ENCODE measurements around the gene IFNL4.

The IFNL4 gene

DNA sequence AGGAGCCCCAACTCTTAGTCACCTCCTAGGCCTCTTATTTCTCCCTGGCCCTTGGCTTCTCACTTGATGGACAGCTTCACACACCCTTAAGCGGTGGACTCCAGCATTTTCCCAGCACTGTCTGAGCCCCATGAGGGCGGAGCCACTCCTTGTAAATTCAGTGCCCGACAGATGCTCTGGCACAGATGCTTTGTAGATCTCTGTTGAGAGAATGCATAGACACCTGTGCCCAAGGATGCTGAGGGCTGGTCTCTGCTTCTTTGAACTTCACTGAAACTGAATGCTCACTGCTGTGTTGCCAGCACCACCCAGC lies 47.9 kb downstream of the IFNL4 start:
- Histone ChIP-seq H3K4me1 (ENCODE audit: control insufficient read depth in 1 of 2, insufficient read depth in 2 of 2, low read length in 2 of 2) (peaks cover 0 to 11% of the 10 kb centered on the region in 2 donors), H3K27ac (ENCODE audit: low read length) (no peak overlapping the region), H3K9me3 (ENCODE audit: control insufficient read depth in 1 of 2, low read length in 2 of 2) (no peaks in the 10 kb centered on the region), H3K36me3 (ENCODE audit: control insufficient read depth in 1 of 2, insufficient read depth in 2 of 2, low read length in 2 of 2) (no peaks in the 10 kb centered on the region), H3K27me3 (ENCODE audit: low read depth, low read length) (peaks cover 28% of the 10 kb centered on the region), H3K4me3 (ENCODE audit: low read depth in 1 of 2, low read length in 2 of 2) (no peak overlapping the region)

- H3K9me3 ChIP-seq (ENCODE audit: control insufficient read depth in 1 of 2, low read length in 2 of 2): no peaks in the 10 kb centered on the region
- H3K4me3 ChIP-seq (ENCODE audit: low read depth in 1 of 2, low read length in 2 of 2): no peak overlapping the region
- H3K36me3 ChIP-seq (ENCODE audit: control insufficient read depth in 1 of 2, insufficient read depth in 2 of 2, low read length in 2 of 2): no peaks in the 10 kb centered on the region
- no peak overlapping the region for H3K27ac ChIP-seq (ENCODE audit: low read length)
- peaks cover 29% of the 10 kb centered on the region for H3K27me3 ChIP-seq (ENCODE audit: low read depth, low read length)
- peaks cover 0 to 11% of the 10 kb centered on the region in 2 donors for H3K4me1 ChIP-seq (ENCODE audit: control insufficient read depth in 1 of 2, insufficient read depth in 2 of 2, low read length in 2 of 2)
Observed at GRCh38 chr19:39200066-39200802, 48.4 kb downstream of the IFNL4 start.

GRCh38 chr19:39199025-39199424 lies 49.6 kb downstream of the IFNL4 start:
- no peak overlapping the region for H3K27ac ChIP-seq (ENCODE audit: low read length)
- no peaks in the 10 kb centered on the region for H3K36me3 ChIP-seq (ENCODE audit: control insufficient read depth in 1 of 2, insufficient read depth in 2 of 2, low read length in 2 of 2)
- peaks cover 0 to 11% of the 10 kb centered on the region in 2 donors for H3K4me1 ChIP-seq (ENCODE audit: control insufficient read depth in 1 of 2, insufficient read depth in 2 of 2, low read length in 2 of 2)
- no peaks in the 10 kb centered on the region for H3K9me3 ChIP-seq (ENCODE audit: control insufficient read depth in 1 of 2, low read length in 2 of 2)
- no peak overlapping the region for H3K4me3 ChIP-seq (ENCODE audit: low read depth in 1 of 2, low read length in 2 of 2)
- H3K27me3 ChIP-seq (ENCODE audit: low read depth, low read length): peaks cover 35% of the 10 kb centered on the region

GRCh38 chr19:39197808-39198207 lies 50.8 kb downstream of the IFNL4 start:
- peaks cover 32% of the 10 kb centered on the region for H3K27me3 ChIP-seq (ENCODE audit: low read depth, low read length)
- no peak overlapping the region for H3K27ac ChIP-seq (ENCODE audit: low read length)
- H3K9me3 ChIP-seq (ENCODE audit: control insufficient read depth in 1 of 2, low read length in 2 of 2): no peaks in the 10 kb centered on the region
- H3K4me1 ChIP-seq (ENCODE audit: control insufficient read depth in 1 of 2, insufficient read depth in 2 of 2, low read length in 2 of 2): peaks cover 0 to 11% of the 10 kb centered on the region in 2 donors
- no peaks in the 10 kb centered on the region for H3K36me3 ChIP-seq (ENCODE audit: control insufficient read depth in 1 of 2, insufficient read depth in 2 of 2, low read length in 2 of 2)
- no peak overlapping the region for H3K4me3 ChIP-seq (ENCODE audit: low read depth in 1 of 2, low read length in 2 of 2)

DNA sequence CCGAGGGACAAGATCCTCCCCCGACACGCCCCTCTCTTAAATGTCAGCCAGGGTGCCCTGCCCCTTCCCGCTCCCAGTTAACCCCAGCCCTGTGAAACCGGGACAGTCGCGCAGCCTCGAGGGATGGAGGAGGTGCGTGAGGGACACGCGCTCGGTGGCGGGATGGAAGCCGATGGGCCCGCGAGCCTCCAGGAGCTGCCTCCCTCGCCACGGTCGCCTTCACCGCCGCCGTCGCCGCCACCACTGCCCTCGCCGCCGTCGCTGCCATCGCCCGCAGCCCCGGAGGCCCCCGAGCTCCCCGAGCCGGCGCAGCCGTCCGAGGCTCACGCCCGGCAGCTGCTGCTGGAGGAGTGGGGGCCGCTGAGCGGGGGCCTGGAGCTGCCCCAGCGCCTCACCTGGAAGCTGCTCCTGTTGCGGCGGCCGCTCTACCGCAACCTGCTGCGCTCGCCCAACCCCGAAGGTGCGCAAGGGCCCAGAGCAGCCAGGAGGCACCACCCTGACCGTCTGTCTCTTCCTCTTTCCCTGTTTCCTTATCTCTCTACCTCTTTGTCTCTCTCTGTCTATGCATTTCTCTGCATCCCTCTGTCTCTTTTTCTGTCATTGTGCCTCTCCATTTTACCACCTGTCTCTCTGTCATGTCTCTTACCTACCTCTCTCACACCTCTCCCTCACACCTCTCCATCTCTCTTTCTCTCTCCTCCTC lies 51.6 kb downstream of the IFNL4 start, which contains the start of gene NCCRP1:
TSS of gene NCCRP1 (plus strand) at position 105 of the 703 bp plus-strand sequence. CDS start at position 124, 19 bp downstream.
- peaks cover 28% of the 10 kb centered on the region for H3K27me3 ChIP-seq (ENCODE audit: low read depth, low read length)
- no peaks in the 10 kb centered on the region for H3K9me3 ChIP-seq (ENCODE audit: control insufficient read depth in 1 of 2, low read length in 2 of 2)
- peaks cover 0 to 11% of the 10 kb centered on the region in 2 donors for H3K4me1 ChIP-seq (ENCODE audit: control insufficient read depth in 1 of 2, insufficient read depth in 2 of 2, low read length in 2 of 2)
- no peak within 1 kb of the TSS for H3K4me3 ChIP-seq (ENCODE audit: low read depth in 1 of 2, low read length in 2 of 2)
- H3K36me3 ChIP-seq (ENCODE audit: control insufficient read depth in 1 of 2, insufficient read depth in 2 of 2, low read length in 2 of 2): no peaks in the 10 kb centered on the region
- H3K27ac ChIP-seq (ENCODE audit: low read length): no peak within 1 kb of the TSS

- Histone ChIP-seq H3K27me3 (ENCODE audit: low read depth, low read length) (peaks cover 28% of the 10 kb centered on the region), H3K36me3 (ENCODE audit: control insufficient read depth in 1 of 2, insufficient read depth in 2 of 2, low read length in 2 of 2) (no peaks in the 10 kb centered on the region), H3K4me1 (ENCODE audit: control insufficient read depth in 1 of 2, insufficient read depth in 2 of 2, low read length in 2 of 2) (peaks cover 0 to 11% of the 10 kb centered on the region in 2 donors), H3K9me3 (ENCODE audit: control insufficient read depth in 1 of 2, low read length in 2 of 2) (no peaks in the 10 kb centered on the region), H3K4me3 (ENCODE audit: low read depth in 1 of 2, low read length in 2 of 2) (no peak overlapping the region), H3K27ac (ENCODE audit: low read length) (no peak overlapping the region)
Observed at GRCh38 chr19:39196320-39196719, 52.3 kb downstream of the IFNL4 start.
